ENCODE results near the gene MEGF6.
A peak's percentile ranks its signal among the peaks of the same experiment; 100 is the strongest.

Gene MEGF6

DNA sequence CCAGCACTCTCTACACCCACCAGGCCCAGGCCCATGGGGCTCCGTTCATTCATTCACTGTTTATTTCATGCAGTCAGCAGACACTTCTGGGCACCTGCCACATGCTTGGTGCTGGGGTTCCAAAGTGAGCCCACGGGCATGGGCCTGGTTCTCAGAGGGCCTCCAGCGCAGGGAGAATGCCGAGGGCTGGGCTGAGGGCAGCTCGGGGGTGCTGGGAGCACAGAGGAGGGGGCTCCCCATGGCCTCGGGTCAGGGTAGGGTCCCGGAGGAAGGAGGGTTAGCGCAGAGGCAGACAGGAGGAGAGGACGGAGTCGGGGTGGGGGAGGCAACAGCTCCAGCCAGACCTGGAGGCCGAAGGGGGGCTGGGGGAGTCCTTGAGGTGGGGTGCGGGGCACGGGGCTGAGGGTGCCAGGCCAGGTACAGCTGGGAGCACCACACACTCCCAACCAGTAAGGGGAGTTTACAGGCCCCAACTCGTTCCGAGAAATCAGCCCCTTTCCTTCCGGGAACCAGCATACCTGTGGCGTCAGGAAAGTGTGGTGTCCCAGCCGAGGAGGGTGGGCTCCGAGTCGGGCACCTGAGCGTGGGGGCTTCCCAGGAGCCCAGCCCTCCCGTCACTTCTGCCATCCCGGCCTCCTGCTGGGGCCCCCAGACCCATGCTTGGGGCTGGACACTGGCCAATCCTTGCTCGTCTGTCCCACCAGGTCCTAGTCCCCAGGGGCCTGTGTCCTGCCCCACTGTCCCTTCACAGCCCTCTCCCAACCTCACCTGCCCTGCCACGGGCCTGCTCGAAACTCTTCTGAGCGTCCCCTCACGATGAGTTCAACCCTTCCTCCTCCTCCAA is 146.0 kb downstream of the MEGF6 start:
- DNase-seq = no peak

DNA sequence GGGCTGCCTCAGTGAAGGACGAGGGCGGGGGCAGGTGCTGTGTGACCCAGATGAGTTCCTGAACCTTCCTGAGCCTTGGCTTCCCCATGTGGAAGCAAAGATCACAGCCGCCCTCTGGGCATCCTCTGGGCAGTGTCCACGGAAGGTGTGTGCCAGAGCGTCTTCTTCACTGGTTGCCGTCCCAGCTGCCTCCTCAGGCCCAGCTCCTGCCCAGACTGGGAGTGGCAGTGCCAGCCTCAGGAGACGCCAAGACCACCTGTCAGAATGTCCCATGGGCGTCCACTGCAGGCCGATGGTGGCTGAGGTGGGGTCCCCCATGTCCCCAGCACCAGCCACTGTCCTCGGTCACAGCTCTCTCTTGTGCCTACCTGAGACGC is 146.7 kb downstream of the MEGF6 start:
- DNase-seq = no peak

DNA sequence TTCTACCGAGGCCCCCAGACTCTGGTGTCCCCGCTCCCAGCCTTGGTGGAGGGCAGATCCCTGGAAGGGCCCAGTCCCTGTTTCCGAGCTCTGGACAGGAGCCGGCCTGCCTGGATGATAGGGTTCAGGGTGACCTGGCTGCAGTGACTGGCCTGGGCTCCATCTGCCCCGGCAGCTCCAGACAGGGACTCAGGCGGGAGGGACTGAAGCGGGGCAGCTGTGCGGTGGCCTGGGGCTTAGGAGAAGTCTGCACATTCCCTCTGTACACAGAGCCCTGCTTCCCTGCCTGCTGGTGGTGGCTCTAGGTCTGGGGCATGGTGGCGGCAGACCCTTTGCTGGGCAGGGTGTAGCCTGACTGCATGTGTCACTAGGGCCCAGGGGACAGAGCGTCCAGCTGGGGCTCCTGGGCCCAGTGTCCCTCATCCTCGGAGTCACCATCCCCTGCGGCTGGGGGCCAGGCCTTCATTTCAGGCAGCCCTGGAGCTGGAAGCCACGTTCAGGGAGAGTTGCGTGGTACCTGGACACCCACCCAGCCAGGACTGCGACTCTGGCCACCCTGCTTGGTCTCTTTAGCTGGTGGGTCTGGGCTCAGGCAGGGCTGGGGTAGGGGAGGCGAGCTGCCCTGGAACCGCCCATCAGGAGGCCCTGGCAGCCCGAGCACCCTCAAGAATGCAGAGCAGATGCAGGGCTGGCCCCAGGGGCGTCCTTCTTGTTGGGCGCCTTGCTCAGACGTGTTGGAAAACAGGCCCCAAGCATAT is 147.2 kb downstream of the MEGF6 start:
- peak; percentile 11 for DNase-seq

DNA sequence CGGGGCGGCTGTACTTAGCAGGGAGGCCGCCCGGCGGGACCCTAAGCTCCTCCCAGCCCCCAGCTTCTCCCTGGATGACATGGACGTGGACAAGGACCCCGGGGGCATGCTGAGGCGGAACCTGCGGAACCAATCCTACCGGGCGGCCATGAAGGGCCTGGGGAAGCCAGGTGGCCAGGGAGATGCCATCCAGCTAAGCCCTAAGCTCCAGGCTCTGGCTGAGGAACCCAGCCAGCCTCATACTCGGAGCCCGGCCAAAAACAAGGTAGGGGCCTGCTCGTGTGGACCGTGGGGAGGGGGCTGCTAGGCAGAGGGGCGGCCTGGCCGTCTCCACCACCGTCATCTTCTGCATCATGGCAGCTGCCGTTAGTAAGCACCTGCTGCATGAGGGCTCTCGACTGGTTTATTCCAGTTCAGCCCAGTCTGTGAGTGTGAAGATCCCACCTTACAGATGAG is 147.9 kb downstream of the MEGF6 start:
- no peak for DNase-seq

DNA sequence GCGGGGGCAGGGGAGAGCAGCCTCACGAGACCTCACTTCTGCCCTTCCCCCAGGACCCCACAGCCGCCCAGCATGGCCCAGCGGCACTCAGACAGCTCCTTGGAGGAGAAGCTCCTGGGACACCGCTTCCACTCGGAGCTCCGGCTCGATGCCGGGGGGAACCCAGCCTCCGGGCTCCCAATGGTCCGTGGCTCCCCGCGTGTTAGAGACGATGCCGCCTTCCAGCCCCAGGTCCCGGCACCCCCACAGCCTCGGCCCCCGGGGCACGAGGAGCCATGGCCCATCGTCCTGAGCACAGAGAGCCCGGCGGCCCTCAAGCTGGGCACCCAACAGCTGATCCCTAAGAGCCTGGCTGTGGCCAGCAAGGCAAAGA is 148.3 kb downstream of the MEGF6 start:
- no peak for DNase-seq

DNA sequence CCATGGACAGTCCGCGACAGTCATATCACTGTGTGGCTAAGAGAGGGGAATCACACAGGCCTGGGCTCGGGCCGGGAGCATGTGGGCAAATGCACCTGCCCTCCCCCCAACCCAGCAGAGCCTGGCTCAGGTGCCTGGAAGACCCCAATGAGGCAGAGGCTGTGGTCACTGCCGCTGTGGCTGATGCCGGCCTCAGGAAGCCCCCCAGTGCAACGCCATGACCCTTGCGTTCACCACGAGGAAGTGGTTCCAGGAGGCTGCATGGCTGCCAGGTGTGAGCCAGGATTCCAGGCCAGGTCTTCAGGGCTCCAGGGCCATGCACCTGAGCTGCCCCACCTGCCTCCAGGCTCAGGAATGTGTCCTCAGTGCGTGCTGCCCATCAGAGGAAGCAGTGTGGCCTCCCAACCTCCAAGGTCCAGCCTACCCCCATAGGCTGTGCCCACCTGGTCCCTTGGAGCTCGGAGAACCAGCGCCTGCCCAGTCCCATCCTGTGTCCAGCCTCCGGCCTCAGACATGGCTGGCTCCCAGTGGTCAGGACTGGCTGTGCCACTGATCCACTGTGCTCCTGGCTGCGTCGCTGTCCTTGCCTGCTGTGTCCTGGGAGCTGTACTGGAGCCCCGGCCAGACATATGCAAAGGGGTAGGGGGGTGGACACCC is 148.8 kb downstream of the MEGF6 start:
- DNase-seq = no peak

DNA sequence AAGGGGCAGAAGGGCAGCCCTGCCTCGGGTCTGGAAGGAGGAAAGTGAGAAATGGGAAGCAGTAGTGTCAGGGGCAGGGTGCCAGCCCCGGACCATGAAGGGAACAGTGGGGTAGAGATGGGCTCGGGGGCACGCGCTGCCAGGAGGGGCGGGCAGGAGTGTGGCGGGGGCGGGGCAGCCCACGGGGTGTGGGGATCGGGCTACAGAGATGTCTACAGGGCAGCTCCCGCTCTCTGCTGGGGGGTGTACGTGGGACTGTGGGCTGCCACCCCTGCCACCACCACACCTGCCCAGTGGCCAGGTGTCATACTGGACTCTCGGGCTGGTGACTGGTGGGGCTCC is 149.4 kb downstream of the MEGF6 start:
- no peak for DNase-seq

DNA sequence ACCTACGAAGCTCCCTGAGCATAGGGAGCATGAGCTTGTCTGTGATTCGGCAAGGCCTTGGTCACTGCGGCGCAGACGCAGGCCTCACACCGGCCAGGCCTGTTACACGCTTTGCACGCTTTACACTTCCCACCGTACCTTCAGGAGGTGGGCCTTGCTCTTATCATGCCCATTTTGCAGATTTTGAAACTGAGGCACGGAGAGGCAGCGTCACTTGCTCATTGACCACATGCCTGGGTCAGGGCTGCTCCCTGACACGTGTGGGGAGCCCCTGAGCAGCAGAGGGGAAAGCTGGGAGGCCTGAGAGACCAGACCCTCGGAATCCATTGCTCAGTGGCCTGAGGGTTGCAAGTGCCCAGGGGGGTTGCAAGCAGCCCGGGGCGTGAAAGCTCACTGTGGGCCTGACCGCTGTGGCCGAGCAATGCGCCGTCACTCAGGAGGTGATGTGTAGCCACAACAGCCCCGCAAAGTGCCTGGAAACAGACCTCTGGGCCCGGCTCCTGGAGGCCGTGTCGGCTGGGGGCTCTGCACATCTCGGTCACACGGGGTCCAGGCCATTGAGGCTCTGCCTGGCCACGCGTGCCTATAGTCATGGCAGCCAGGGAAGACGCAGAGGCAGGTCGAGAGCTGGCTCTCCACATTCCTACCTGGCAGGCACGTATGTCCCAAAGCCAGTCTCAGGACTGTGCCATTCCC is 149.9 kb downstream of the MEGF6 start:
- DNase-seq = no peak

DNA sequence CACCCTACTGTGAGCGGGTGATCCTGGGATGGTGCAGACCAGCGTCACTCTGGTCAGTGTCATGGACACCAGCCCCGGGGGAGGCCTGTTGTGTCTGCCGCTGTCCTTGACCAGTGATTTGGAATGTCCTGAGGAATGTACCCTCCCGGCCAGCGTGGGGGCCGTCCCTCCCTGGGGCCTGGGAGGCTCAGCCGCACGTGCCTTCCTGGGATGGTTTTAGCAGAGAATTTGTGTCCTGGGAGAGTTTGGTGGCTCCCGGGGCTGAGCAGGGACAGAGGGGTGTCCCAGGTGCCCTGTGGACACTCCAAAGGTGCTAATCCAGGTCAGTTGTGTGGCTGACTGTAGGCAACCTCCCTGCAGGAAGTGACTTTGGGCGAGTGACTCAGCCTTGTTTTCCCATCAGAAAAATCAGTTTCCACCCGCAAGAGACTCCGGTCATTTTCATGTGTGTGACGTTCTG is 150.6 kb downstream of the MEGF6 start:
- no peak for DNase-seq

DNA sequence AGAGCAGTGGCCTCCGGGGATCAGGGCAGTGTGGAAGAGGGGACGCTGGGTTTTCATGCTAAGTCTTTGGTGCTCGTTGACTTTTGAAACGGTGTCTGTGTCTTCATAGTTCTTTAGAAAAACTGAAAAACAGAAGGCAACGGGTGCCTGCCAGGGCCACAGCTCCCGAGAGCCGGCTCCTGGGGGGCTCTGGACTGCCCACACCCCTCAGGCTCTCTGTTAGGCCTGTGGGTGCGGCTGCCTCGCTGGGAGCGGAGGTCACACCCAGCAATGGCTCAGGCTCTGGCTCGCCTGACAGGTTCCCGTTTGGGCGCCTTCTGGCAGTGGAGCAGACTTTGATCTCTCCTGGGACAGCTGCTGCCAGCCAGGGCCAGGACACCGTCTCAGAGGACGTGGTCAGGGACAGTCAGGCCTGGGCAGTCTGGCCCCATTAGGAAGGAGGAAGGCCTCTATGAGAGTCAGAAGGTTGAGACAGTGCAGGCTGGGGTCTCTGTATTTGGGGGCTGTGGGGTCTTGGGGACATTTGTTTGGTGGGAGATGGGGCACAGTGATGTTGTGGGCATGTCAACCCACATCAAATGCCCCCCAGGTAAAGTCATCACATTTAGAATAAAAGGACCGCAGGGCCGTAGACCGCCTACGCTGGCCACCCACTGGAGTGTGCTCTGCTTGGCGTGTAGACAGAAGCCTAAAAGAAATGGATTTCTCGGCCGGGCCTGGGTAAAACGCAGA is 151.2 kb downstream of the MEGF6 start:
- no peak for DNase-seq

DNA sequence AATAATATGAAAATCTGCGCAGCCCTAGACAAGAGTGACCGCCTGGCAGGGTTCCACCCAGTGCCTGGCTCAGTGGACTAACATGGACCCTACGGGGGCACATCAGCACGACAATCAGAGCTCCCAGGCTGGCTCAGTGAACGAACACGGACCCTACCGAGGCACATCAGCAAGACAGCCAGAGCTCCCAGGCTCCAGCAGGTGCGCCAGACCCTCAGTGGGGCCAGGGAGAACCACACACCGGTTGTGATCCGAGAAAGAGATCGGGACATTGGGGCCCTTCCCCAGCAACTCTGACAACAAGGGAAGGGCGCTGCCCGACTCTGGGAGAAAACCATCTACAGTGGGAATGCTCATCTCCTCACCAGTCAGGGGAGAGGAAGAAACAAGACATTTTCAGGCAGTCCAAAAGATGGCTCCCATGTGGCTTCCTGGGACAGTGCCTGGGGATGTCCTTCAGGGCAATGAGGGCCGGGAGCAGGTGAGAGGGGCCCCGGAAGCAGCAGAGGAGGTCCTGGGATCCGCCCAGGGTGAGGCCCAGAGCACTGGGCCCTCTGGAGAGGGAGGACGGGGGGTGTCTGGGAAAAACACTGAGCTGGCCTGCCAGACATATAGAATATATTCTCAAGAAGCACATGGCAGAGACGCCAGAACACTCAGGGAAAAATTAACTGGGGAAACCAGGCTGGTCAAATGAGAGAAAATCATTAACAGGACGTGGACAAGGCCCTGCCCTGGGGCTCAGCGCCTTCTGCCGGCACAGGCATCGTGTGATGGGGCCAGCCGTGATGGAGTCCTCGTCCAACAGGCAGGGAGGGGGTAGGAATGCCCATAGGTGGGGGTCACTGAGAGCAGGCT is 152.0 kb downstream of the MEGF6 start:
- DNase-seq = no peak

DNA sequence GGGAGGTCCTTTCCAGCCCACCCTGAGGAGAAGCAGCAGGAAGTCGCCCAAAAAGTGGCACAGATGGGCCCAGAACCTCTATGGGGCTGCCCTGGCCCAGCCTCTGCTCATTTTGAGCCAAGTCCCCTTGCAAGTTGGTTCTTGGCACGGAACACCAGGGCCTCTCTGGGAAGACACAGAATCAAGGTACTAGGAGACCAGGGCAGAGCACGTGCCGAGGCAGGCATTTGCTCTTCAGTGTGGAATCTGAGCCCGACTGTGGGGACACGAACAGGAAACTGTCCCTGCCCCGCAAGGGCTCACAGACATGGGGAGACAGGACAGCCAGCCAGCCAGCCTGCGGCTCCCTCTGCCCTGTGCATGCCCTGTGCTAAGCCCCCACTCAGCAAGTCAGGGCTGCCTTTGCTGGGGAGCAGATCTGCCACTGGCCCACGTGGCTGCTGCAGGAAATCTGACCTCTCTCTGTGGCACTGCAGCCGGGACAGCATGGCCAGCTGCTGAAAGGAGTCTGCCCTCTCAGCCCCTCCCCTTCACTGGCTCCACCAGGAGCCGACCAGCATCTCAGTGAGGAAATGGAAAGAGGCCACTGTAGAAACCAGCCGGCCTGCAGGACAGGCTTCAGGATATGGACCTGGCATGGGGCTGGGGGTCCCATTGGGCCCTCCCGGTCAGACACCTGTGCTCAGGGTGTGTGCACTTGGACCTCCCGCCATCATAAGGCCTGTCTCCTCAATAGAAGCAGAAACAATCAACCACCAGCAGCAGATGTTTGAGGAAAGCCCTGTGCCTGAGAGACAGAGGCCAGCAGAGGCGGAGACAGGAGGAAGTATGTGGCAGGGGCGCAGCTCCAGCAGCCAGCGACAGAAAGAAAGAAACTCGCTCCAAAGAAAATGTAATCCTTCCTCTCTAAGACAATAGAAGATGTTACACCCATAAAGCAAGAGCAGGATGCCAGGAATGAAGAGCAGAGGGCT is 153.1 kb downstream of the MEGF6 start:
- DNase-seq = no peak

DNA sequence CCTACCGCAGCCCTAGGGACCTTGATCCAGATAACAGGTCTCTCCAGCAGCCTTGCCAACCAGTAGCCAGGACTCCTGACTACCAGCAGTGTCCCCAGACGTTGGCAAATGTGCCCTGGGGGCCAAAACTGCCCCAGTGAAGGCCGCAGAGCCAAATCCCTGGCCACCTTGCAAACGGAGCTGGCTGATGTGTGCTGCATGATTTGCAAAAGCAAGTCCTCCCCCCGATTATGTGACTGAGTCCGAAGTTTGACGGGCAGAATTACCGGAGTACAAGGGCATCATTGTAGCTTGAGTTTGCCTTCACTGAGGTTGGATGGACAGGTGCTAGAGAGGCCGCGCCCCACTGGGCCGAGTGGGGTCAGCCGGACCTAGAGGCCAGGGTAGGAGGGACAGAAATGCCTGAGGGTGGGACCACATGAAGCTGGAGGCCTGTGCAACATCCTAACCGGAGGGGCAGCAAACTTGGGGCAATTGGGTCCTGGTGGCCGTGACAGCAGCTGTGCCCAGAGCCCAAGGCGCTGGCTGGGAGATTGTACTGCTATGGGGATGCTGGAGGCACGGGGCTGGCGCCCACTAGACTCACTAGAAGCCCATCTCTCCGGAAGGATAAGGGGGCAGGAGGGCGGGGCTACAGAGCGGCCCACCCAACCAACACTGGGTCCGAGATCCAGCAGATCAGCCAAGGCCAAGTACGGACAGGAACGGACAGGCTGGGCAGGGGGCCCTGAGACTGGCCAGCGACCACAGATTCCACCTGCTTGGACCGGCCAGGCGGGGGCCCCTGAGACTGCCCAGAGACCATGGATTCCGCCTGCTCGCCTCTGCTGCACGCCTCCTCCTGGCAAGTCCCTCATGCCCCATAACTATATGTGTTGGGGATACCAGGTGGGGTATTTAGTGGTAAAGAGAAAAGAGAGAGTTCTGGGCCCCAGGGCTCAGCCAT is 154.1 kb downstream of the MEGF6 start:
- no peak for DNase-seq

DNA sequence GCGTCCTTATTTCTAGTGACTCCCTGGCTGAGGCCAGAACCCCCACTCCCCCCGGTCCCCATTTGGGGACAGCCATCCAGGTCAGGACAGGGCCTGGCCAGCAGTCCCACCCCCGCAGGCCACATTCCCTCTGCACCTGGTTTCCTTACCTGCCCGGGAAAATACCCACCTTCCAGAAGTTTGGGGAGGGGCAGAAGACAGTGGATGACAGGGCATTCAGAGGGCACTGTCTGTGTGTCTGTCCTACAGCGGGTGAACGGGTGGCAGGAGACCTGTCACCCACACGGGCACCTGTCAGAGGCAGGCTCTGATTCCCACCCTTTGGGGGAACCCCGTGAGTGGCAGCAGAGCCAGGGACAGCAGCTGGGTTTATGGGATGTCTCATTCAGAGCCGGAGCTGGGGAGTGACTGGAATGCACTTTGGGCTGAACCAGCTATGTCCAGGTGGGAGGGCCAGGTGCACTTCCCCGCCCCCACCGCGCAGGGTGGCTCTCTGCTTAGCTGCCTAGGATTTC is 154.8 kb downstream of the MEGF6 start:
- DNase-seq = no peak

DNA sequence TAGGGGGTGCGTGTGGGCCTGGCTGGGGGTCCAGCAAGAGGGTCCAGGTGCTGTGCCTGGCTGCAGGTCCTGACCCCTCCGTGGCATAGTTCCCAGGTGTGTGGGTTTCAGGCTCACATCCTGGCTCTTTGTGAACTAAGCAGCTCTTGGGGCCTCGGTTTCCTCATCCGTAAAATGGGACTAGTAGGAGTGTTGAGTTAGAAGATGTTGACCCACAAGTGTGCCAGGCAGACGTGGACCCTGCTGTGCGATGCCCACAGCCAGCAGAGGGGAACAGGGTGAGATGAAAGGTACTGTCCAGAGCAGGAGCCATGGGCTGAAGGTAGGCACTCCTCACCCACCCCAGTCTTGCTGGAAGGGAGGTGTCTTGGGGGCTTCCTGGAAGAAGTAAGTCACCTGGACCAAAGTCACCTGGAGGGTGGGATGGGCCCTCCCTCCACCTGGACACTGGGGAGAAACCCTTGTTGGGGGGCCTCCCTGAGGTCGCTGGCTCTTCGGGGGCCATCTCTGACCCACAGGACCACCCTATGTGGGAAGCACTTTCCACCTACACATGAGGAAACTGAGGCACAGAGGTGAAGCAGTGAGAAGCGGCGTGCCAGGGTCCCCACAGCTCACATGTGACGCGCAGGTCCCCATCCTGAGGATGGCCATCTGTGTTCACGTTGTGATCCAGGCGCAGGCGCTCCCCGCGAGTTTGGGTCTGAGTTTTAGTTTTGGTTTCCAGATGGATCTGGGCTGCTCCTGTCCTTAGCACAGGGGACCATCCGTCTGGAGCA is 155.4 kb downstream of the MEGF6 start:
- no peak for DNase-seq

DNA sequence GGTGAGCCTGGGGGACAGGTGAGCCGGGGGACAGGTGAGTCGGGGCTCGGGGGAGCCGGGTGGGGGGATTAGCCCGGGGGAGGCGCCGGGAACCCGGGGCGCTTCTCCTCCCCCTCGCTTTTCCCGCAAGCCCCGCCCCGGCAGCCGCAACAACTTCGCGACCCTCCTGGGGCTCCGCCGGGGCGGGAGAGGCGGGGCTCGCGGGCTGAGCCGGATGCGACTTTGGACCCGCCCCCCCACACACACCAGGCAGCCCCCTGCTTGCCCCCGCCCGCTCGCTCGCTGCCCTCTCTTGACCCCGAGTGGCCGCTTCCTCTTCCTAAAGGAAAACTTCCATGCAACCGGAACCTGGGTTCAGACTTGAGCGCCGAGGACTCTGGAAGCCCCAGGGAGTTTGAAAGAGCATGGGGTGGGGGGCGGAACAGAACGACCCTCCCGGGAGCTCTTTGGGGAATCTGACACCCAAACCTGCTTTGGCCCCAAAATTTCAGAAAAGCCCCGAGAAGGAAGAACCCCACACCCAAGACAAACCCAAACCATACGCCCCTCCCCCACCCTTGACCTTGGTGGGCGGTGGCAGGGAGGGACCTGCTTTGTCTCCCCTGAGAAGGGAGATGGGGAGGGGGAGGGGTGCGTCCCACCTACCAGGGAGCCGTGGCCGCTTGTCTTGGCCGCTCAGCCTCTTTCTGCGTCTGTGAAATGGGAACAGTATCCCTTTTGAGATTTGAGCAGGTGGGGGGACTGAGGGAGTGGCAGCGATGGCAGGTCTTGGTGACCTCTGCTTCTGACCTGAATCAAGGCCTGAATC is 156.3 kb downstream of the MEGF6 start:
- DNase-seq = peak; percentile 48

Measured in NCI-H2171 (cell line).